ENCODE measurements around the gene SNAP25. TPM values are rescaled to one million over a fixed set of nuclear protein-coding genes. Genes with fewer than 3 reads are reported as not detected.
A peak's percentile ranks its signal among the peaks of the same experiment; 100 is the strongest.

Gene SNAP25
- total RNA-seq, 2 donors from 2014 or later: 1.3 to 4.7 TPM

DNA sequence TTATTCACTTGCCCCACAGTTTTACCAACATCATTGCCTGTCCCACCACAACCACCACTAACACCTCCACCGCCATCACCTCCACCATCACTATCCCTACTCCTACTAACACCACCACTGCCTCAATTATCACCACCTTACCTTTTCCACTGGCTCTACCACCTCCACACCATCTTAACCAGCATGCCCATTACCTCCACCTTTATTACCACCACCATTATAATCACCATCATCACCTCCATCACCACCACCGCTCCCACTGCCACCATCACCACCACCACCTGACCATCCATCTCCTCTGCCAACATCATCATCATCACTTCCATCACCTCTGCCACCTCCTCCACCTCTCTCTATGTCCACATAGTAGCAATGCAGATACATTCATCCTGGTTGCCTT is 90.0 kb downstream of the SNAP25 start:
- no peak overlapping the region for H3K4me3 ChIP-seq
- TF ChIP-seq, protein P1, sequence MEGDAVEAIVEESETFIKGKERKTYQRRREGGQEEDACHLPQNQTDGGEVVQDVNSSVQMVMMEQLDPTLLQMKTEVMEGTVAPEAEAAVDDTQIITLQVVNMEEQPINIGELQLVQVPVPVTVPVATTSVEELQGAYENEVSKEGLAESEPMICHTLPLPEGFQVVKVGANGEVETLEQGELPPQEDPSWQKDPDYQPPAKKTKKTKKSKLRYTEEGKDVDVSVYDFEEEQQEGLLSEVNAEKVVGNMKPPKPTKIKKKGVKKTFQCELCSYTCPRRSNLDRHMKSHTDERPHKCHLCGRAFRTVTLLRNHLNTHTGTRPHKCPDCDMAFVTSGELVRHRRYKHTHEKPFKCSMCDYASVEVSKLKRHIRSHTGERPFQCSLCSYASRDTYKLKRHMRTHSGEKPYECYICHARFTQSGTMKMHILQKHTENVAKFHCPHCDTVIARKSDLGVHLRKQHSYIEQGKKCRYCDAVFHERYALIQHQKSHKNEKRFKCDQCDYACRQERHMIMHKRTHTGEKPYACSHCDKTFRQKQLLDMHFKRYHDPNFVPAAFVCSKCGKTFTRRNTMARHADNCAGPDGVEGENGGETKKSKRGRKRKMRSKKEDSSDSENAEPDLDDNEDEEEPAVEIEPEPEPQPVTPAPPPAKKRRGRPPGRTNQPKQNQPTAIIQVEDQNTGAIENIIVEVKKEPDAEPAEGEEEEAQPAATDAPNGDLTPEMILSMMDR (IDR thresholded peaks at IDR 0.05): no peak
- H3K9me3 ChIP-seq: no peaks in the 10 kb centered on the region
- H3K4me1 ChIP-seq (ENCODE audit: control insufficient read depth in 1 of 2, low read depth in 2 of 2): peaks cover 22 to 38% of the 10 kb centered on the region in 2 donors
- no peak overlapping the region for H3K27ac ChIP-seq
- DNase-seq (ENCODE audit: low spot score) (no peak), ATAC-seq (ENCODE audit: insufficient number of reproducible peaks, low FRiP score, low read depth) (no peak)
- no peaks in the 10 kb centered on the region for H3K36me3 ChIP-seq
- no peaks in the 10 kb centered on the region for H3K27me3 ChIP-seq (replicated peaks; ENCODE audit: insufficient read depth)

DNA sequence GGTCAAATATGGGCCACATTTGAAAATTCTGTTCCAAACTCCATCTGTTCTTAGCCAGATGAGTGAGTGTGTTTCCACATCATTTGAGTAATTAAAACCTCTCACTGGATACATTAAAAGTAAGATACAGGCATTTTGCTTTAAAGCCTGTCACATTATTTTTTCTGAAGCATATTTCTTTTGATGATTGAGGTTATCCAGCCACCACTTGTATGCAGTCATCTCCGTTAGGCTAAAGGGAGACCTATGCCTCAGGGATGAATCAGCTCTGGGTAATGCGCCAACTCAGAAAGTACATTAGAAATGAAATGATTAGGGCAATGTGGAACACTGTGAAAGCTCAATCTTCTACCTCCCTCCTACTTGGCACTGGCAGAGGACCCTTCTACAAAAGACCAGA is 90.7 kb downstream of the SNAP25 start:
- TF ChIP-seq, protein P1 (IDR thresholded peaks at IDR 0.05): no peak
- no peaks in the 10 kb centered on the region for H3K27me3 ChIP-seq (replicated peaks; ENCODE audit: insufficient read depth)
- no peak for DNase-seq (ENCODE audit: low spot score)
- H3K4me3 ChIP-seq: no peak overlapping the region
- H3K4me1 ChIP-seq (ENCODE audit: control insufficient read depth in 1 of 2, low read depth in 2 of 2): peaks cover 27 to 44% of the 10 kb centered on the region in 2 donors
- no peak overlapping the region for H3K27ac ChIP-seq
- H3K36me3 ChIP-seq: no peaks in the 10 kb centered on the region
- H3K9me3 ChIP-seq: no peaks in the 10 kb centered on the region
- ATAC-seq (ENCODE audit: insufficient number of reproducible peaks, low FRiP score, low read depth): no peak

DNA sequence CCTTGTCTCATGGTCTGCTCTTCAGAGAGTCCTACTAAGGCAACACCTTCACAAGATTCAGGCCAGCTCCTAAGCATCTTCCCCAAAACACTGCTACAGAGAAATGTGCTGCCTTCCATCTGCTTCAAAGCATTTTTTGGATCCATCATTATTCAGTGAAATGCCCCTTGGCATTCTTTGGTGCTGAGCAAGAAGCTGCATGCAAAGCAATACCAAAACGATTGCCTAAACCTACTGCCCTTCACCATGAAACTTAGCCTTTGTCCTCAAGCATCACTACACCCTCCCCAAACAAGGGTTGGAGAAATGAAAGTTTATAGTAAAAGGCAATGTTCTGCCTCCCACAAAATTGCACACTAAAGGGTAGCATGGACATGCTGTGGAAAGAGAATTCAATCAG is 93.5 kb downstream of the SNAP25 start:
- DNase-seq (ENCODE audit: low spot score) (no peak), ATAC-seq (ENCODE audit: insufficient number of reproducible peaks, low FRiP score, low read depth) (no peak)
- Histone ChIP-seq H3K27ac (no peak overlapping the region), H3K9me3 (no peaks in the 10 kb centered on the region), H3K4me3 (no peak overlapping the region), H3K27me3 (replicated peaks; ENCODE audit: insufficient read depth) (no peaks in the 10 kb centered on the region), H3K36me3 (no peaks in the 10 kb centered on the region), H3K4me1 (ENCODE audit: control insufficient read depth in 1 of 2, low read depth in 2 of 2) (peaks cover 24 to 44% of the 10 kb centered on the region in 2 donors)
- TF ChIP-seq, protein P1 (IDR thresholded peaks at IDR 0.05): no peak

DNA sequence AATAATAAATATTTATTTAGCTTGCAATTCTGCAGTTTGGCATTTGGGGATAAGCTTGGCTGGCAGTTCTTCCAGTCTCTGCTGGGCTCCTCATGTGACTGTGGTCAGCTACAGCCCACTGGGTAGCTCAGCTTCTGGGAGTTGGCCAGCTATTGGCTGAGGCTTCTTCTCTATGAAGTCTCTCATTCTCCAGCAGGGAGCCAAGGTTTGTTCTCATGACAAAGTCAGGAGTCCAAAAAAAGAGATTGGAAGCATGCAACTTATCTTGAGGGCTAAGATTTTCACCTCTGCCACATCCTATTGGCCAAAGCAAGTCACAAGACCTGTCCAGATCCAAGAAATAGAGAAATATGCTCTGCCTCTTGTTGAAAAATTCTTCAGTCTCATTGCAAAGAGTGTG is 94.6 kb downstream of the SNAP25 start:
- no peaks in the 10 kb centered on the region for H3K36me3 ChIP-seq
- H3K4me3 ChIP-seq: no peak overlapping the region
- DNase-seq (ENCODE audit: low spot score) (no peak), ATAC-seq (ENCODE audit: insufficient number of reproducible peaks, low FRiP score, low read depth) (no peak)
- H3K4me1 ChIP-seq (ENCODE audit: control insufficient read depth in 1 of 2, low read depth in 2 of 2): peaks cover 19 to 36% of the 10 kb centered on the region in 2 donors
- H3K27ac ChIP-seq: peak overlapping the region; percentile 55 to 63
- TF ChIP-seq, protein P1 (IDR thresholded peaks at IDR 0.05): no peak
- H3K9me3 ChIP-seq: no peaks in the 10 kb centered on the region
- no peaks in the 10 kb centered on the region for H3K27me3 ChIP-seq (replicated peaks; ENCODE audit: insufficient read depth)

DNA sequence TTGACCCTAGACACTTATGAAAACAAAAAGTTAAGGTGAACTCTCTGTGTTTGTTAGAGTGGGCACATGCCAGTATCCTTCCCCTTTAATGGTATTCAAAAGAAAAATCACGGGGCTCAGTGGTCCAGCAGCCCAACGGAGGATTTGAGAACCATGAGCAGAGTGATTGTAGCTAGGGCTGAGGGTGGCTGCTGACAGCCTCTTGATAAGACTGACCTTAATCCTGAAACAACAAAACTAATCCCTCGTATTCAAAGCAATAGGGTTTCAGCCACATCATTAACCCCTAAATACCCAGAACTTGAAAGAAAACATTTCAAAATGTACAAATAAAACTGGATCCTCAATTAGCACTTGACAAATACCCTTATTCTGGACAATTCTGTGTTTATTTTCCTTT is 95.1 kb downstream of the SNAP25 start:
- DNase-seq (ENCODE audit: low spot score): no peak
- no peaks in the 10 kb centered on the region for H3K36me3 ChIP-seq
- H3K9me3 ChIP-seq: no peaks in the 10 kb centered on the region
- H3K4me1 ChIP-seq (ENCODE audit: control insufficient read depth in 1 of 2, low read depth in 2 of 2): peaks cover 19 to 36% of the 10 kb centered on the region in 2 donors
- TF ChIP-seq, protein P1 (IDR thresholded peaks at IDR 0.05): no peak
- no peaks in the 10 kb centered on the region for H3K27me3 ChIP-seq (replicated peaks; ENCODE audit: insufficient read depth)
- peak overlapping the region; percentile 32 for H3K4me3 ChIP-seq
- H3K27ac ChIP-seq: peak overlapping the region; percentile 55 to 63
- ATAC-seq (ENCODE audit: insufficient number of reproducible peaks, low FRiP score, low read depth): no peak

Measured in thoracic aorta (tissue), 2 donors.